Stomach (tissue), 4 donors: ENCODE measurements around the gene MALT1.

ENCODE experiments used
- POLR2A ChIP-seq, 4 donors: fragments of 450-650 bp; IDR thresholded peaks; one replicate each; pipeline ENCODE4 v1.6.1; 2016; ENCODE audit warnings: antibody characterized with exemption in 4 of 4, control low read depth in 2 of 4, mild to moderate bottlenecking in 1 of 4, moderate library complexity in 1 of 4
- POLR2AphosphoS5 ChIP-seq, 3 donors: sonication (generic); formaldehyde crosslinking; IDR thresholded peaks; one replicate each; pipeline ENCODE4 v1.6.1; 2016; ENCODE audit warnings: antibody characterized with exemption in 3 of 3
- TF ChIP-seq, protein P1 (sequence below), 7 experiments: fragments of 450-650 bp in 4 of 7; fragments of 200-600 bp in 3 of 7; sonication (generic) in 3 of 7; IDR thresholded peaks; one replicate each; pipeline ENCODE4 v1.5.1; 2016 to 2019; ENCODE audit warnings: antibody characterized with exemption in 7 of 7, control low read depth in 2 of 7, mild to moderate bottlenecking in 1 of 7

DNA sequence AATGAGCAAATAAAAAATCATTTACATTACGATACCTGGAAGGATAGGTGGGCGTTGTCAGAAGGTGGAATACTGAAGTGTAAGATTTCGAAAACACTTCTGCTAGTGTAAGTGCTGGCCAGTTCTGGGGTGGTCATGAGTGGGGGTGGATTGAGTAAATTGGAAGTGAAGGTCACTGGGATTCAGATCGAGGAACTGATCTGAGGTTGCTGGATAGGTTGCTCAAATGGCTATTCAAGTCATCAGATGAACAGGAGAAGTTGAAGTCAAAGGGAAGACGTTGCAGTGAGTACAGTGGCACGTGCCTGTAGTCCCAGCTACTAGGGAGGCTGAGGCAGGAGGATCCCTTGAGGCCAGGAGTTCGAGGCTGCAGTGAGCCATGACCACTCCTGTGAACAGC lies 95.7 kb downstream of the MALT1 start:
- TF ChIP-seq, protein P1, sequence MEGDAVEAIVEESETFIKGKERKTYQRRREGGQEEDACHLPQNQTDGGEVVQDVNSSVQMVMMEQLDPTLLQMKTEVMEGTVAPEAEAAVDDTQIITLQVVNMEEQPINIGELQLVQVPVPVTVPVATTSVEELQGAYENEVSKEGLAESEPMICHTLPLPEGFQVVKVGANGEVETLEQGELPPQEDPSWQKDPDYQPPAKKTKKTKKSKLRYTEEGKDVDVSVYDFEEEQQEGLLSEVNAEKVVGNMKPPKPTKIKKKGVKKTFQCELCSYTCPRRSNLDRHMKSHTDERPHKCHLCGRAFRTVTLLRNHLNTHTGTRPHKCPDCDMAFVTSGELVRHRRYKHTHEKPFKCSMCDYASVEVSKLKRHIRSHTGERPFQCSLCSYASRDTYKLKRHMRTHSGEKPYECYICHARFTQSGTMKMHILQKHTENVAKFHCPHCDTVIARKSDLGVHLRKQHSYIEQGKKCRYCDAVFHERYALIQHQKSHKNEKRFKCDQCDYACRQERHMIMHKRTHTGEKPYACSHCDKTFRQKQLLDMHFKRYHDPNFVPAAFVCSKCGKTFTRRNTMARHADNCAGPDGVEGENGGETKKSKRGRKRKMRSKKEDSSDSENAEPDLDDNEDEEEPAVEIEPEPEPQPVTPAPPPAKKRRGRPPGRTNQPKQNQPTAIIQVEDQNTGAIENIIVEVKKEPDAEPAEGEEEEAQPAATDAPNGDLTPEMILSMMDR (IDR thresholded peaks at IDR 0.05) = no peak
- TF ChIP-seq POLR2AphosphoS5 (IDR thresholded peaks at IDR 0.05) (no peak), POLR2A (IDR thresholded peaks at IDR 0.05) (no peak)
